AG20443 (cell line): Measurements from ENCODE around the gene AKAP12.

ENCODE experiments used
- DNase-seq: peaks from one replicate; pipeline ENCODE4 v3.0.0; 2012; ENCODE audit warnings: low spot score, mixed read lengths

AKAP12 gene

GRCh38 chr6:151233731-151234130, 6.0 kb upstream of the AKAP12 start:
- DNase-seq: no peak

- DNase-seq: no peak
Measured at GRCh38 chr6:151236668-151237401, 2.9 kb upstream of the AKAP12 start.

- peak; percentile 93 for DNase-seq
Measured at GRCh38 chr6:151240036-151240685, 394 bp downstream of the AKAP12 start.

GRCh38 chr6:151240791-151241642, 1.2 kb downstream of the AKAP12 start:
- peak; percentile 75 for DNase-seq

GRCh38 chr6:151241853-151242252, 2.1 kb downstream of the AKAP12 start:
- DNase-seq: no peak

GRCh38 chr6:151242420-151242861, 2.7 kb downstream of the AKAP12 start:
- DNase-seq: no peak

GRCh38 chr6:151243481-151243880, 3.7 kb downstream of the AKAP12 start:
- DNase-seq: no peak

GRCh38 chr6:151247490-151247889, 7.7 kb downstream of the AKAP12 start:
- DNase-seq: no peak

- DNase-seq: no peak
Measured at GRCh38 chr6:151248295-151248694, 8.5 kb downstream of the AKAP12 start.

- no peak for DNase-seq
Measured at GRCh38 chr6:151252634-151253033, 12.9 kb downstream of the AKAP12 start.

- peak; percentile 58 for DNase-seq
Measured at GRCh38 chr6:151254451-151255081, 14.8 kb downstream of the AKAP12 start.

GRCh38 chr6:151255811-151256210, 16.0 kb downstream of the AKAP12 start:
- DNase-seq: no peak

GRCh38 chr6:151257985-151258445, 18.2 kb downstream of the AKAP12 start:
- peak; percentile 27 for DNase-seq

- peak; percentile 16 for DNase-seq
Measured at GRCh38 chr6:151260205-151260604, 20.4 kb downstream of the AKAP12 start.

GRCh38 chr6:151263035-151263434, 23.3 kb downstream of the AKAP12 start:
- DNase-seq: no peak

- DNase-seq: peak; percentile 51
Measured at GRCh38 chr6:151263967-151264366, 24.2 kb downstream of the AKAP12 start.

- DNase-seq: no peak
Measured at GRCh38 chr6:151265282-151265681, 25.5 kb downstream of the AKAP12 start.

- peak; percentile 67 for DNase-seq
Measured at GRCh38 chr6:151269321-151269995, 29.7 kb downstream of the AKAP12 start.

GRCh38 chr6:151275121-151275520, 35.4 kb downstream of the AKAP12 start:
- no peak for DNase-seq

GRCh38 chr6:151275566-151275965, 35.8 kb downstream of the AKAP12 start:
- no peak for DNase-seq

- DNase-seq: peak; percentile 90
Measured at GRCh38 chr6:151276112-151276740, 36.5 kb downstream of the AKAP12 start.
